ENCODE results near the gene RAX2. TPM values are rescaled to one million over a fixed set of nuclear protein-coding genes. Genes with fewer than 3 reads are reported as not detected.
A peak's percentile ranks its signal among the peaks of the same experiment; 100 is the strongest.

RAX2 gene
- total and polyA plus RNA-seq, 2 of the 13 experiments (the other 11 are each of a cell fraction or from before 2014, with no cell fraction given): not detected

- Histone ChIP-seq H3K4me2 (ENCODE audit: low read depth, low read length) (no peak overlapping the region), H3K4me1 (ENCODE audit: insufficient read depth, low read length) (no peaks in the 10 kb centered on the region), H4K20me1 (ENCODE audit: insufficient read depth, low read length) (no peaks in the 10 kb centered on the region), H3K36me3 (replicated peaks in 1 of 2; ENCODE audit: control insufficient read depth in 1 of 2, insufficient read depth in 2 of 2, low read length in 2 of 2) (no peaks in the 10 kb centered on the region), H3K9me3 (ENCODE audit: low read length) (no peaks in the 10 kb centered on the region), H3K27me3 (ENCODE audit: control insufficient read depth in 1 of 2, insufficient read depth in 2 of 2, low read length in 2 of 2) (no peaks in the 10 kb centered on the region), H3K9ac (ENCODE audit: insufficient read depth, low read depth, low read length) (no peak overlapping the region), H3K27ac (ENCODE audit: extremely low read length, insufficient read depth, low read length) (no peak overlapping the region), H3K4me3 (replicated peaks in 1 of 3; ENCODE audit: insufficient read depth in 1 of 3, low read depth in 2 of 3, low read length in 3 of 3) (no peak overlapping the region), H3K79me2 (ENCODE audit: insufficient read depth, low read length) (no peaks in the 10 kb centered on the region), H2AFZ (ENCODE audit: low read length) (no peak overlapping the region)
- DNase-seq (ENCODE audit: low spot score) (no peak), ATAC-seq (peak; percentile 49; the same call in 2 of the 3 replicates), FAIRE-seq (peak; percentile 60)
- WGBS (ENCODE audit: low lambda C conversion rate): 100% methylated on average over 2 of the region's 2 CpGs
- intact Hi-C loops (cut with micrococcal nuclease; ENCODE audit: unreplicated experiment) (no loop called here), in situ Hi-C loops (cut with HindIII; ENCODE audit: extremely low pct_ligation_motif_present, low pct_unique_long_range_greater_than_20kb) (no loop called here)
- BruUV-seq (replicated peaks): no TSS peak
- no peak for TF ChIP-seq ZNF414 (CRISPR knock-in tag; IDR thresholded peaks at IDR 0.05)
- TF ChIP-seq CEBPZ (IDR thresholded peaks at IDR 0.05; ENCODE audit: low read length): no peak
- no peak for TF ChIP-seq ARNT (IDR thresholded peaks at IDR 0.05)
- TF ChIP-seq ZBTB1 (CRISPR knock-in tag; IDR thresholded peaks at IDR 0.05; ENCODE audit: borderline replicate concordance): no peak
- peak; percentile 37; the same call in 1 of the 2 replicates for TF ChIP-seq NFYB (CRISPR knock-in tag; IDR thresholded peaks at IDR 0.05)
- TF ChIP-seq ZBTB40 (IDR thresholded peaks at IDR 0.05): peak; percentile 72
- TF ChIP-seq ZBTB40 (CRISPR knock-in tag; IDR thresholded peaks at IDR 0.05): peak; percentile 99
- no peak for TF ChIP-seq CENPT (CRISPR knock-in tag; IDR thresholded peaks at IDR 0.05; ENCODE audit: low read depth)
- TF ChIP-seq ZNF143 (CRISPR knock-in tag; IDR thresholded peaks at IDR 0.05): peak; percentile 84
- no peak for TF ChIP-seq ZSCAN21 (CRISPR knock-in tag; IDR thresholded peaks at IDR 0.05; ENCODE audit: borderline replicate concordance)
- TF ChIP-seq THAP11 (CRISPR knock-in tag; IDR thresholded peaks at IDR 0.05): peak; percentile 92
- TF ChIP-seq NFYC (CRISPR knock-in tag; IDR thresholded peaks at IDR 0.05): peak; percentile 42; the same call in 1 of the 2 replicates
- ChIA-PET POLR2A (no interaction called here), CTCF (ENCODE audit: low intra/inter-chr PET ratio, low total read pairs) (no interaction called here)
These were observed 28.5 kb downstream of the RAX2 start for GRCh38 chr19:3743486-3743885.
